Measurements from ENCODE around the gene UBALD2.

Gene UBALD2

GRCh38 chr17:76262732-76263344, 2.3 kb upstream of the UBALD2 start:
- peak overlapping the region in 20 of 21 experiments; percentile 31 to 99 (median 72) for H3K27ac ChIP-seq

DNA sequence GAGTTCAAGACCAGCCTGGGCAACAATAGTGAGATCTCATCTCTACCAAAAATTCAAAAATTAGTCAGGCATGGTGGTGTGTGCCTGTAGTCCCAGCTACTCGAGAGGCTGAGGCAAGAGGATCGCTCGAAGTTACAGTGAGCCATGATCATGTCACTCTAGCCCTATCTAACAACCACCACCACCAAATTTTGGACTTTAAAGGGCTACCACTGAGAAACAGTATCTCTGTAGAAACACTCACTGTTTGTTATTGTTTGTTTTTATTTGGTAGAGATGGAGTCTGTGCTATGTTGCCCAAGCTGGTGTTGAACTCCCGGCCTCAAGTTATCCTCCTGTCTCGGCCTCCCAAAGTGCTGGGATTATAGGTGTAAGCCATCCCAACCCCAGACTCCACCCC, 1.3 kb upstream of the UBALD2 start:
- Histone ChIP-seq H3K4me3 (no peak overlapping the region), H3K27ac (peak overlapping the region in 20 of 21 experiments; percentile 4 to 99 (median 74))

More at GRCh38 chr17:76262732-76263344, 2.3 kb upstream of the UBALD2 start:
- H3K4me3 ChIP-seq: no peak overlapping the region

- Histone ChIP-seq H3K4me3 (peak overlapping the region in 2 of 7 experiments; percentile 9 to 17), H3K27ac (peak overlapping the region in 19 of 21 experiments; percentile 4 to 99 (median 74))
These were observed 758 bp upstream of the UBALD2 start for GRCh38 chr17:76264425-76264754.

- H3K27ac ChIP-seq: peak overlapping the region; percentile 82 to 99 (median 93)
These were observed 586 bp downstream of the UBALD2 start for GRCh38 chr17:76265624-76266243.

DNA sequence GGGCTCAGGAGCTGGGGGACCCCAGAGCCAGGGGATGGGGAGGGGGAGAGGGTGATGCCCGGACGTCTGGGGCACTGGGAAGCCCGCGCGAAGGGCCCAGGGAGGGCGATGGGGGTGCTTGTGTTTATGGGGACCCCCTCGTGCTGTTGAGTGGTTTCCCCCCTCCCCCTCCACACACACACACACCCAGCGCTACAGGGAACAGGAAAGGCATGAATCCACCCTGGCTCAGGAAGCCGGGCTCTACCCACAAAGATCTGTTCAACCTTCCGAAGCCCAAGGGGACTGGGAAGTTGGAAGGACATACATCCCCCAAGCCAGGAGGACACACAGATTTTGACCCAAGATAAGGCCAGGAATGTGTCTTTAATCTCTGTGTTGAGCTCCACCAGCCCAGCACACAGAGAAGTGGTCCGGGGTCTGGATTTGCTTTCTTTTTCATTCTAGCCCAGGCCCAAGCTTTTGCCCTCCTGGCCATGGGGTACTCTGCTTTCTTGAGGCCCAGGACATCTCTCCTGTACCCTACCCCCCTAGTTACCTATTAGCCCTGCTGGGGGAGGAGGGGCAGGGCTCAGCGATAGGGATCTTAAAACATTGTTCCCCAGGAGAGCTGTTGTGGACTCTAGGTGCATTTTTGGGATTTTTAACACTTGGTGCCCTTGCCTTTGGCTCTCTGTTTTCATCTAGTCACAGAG, 1.2 kb downstream of the UBALD2 start:
- peak overlapping the region; percentile 67 to 97 (median 96) for H3K4me3 ChIP-seq

More at GRCh38 chr17:76265624-76266243, 586 bp downstream of the UBALD2 start:
- H3K4me3 ChIP-seq: peak overlapping the region; percentile 67 to 97 (median 96)

GRCh38 chr17:76267051-76267576, 2.0 kb downstream of the UBALD2 start:
- peak overlapping the region; percentile 67 to 97 (median 96) for H3K4me3 ChIP-seq

More for the DNA sequence above, 1.2 kb downstream of the UBALD2 start:
- H3K27ac ChIP-seq: peak overlapping the region; percentile 82 to 99 (median 93)

GRCh38 chr17:76267581-76268001, 2.4 kb downstream of the UBALD2 start:
- H3K4me3 ChIP-seq: peak overlapping the region in 5 of 7 experiments; percentile 4 to 97 (median 20)
- H3K27ac ChIP-seq: peak overlapping the region in 20 of 21 experiments; percentile 37 to 99 (median 93)

More at GRCh38 chr17:76267051-76267576, 2.0 kb downstream of the UBALD2 start:
- H3K27ac ChIP-seq: peak overlapping the region; percentile 23 to 99 (median 93)

GRCh38 chr17:76268015-76268749, 3.0 kb downstream of the UBALD2 start:
- Histone ChIP-seq H3K27ac (peak overlapping the region in 20 of 21 experiments; percentile 37 to 99 (median 92)), H3K4me3 (peak overlapping the region in 5 of 7 experiments; percentile 4 to 97 (median 20))

DNA sequence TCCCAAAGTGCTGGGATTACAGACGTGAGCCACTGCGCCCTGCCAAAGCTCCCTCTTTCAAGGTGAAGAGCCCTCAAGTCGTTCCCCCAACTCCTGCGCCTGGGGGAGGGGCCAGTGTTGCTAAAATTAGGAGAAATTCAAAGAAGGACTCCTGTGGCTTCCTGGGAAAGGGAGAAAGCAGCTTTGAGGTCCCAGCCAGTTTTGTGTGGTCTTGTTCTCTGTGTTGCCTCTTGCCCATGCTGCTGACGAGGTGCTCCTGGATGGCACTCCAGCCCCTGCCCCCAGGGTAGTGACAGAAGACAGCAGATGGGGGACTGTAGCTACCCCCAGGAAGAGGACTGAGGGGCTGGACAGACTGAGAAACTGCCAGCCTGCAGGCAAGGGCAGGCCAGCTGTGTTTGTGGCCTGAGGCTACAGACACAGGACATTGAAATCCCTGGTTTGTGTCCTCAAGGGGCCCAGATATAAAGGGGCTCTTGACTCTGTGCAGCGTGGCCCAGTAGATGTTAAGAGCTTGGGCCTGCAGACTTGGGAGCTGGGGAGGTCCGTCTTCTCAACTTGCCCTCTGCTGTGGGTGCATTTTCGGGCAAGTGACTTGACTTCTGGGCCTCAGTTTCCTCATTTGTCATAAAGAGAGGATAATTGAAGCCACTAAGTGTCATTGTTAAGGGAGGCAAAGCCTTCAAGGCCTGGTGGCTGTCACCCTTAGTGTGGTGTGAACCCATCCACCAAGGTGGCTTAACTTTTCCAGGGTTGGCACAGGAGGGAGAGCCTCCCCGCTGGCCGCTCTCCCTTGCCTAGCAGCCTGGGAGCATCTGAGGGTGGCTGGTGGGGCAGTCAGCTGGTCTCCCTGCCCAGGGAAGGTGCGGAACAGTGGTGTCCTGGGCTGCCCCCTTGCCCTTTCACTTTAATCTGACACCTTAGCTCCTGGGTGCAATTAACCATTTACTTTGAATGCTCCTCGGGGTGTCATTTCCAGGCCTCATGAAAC, 4.1 kb downstream of the UBALD2 start:
- Histone ChIP-seq H3K4me3 (no peak overlapping the region), H3K27ac (peak overlapping the region in 17 of 21 experiments; percentile 3 to 99 (median 90))

DNA sequence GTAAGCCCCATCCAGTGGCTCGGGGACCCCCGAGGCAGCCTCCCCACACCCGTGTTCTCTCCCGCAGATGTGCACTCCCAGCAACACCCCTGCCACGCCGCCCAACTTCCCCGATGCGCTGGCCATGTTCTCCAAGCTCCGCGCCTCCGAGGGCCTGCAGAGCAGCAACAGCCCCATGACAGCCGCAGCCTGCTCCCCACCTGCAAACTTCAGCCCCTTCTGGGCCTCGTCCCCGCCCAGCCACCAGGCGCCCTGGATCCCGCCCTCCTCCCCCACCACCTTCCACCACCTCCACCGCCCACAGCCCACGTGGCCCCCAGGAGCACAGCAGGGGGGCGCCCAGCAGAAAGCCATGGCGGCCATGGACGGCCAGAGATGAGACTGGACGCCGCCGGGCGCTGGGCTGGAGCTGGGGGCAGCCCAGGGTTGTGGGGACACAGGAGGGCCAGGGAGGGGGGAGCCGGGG, 5.0 kb downstream of the UBALD2 start:
- Histone ChIP-seq H3K27ac (peak overlapping the region in 10 of 21 experiments; percentile 29 to 99 (median 93)), H3K4me3 (no peak overlapping the region)

GRCh38 chr17:76270770-76271668, 5.9 kb downstream of the UBALD2 start:
- Histone ChIP-seq H3K4me3 (peak overlapping the region in 5 of 7 experiments; percentile 26 to 41 (median 40)), H3K27ac (peak overlapping the region in 20 of 21 experiments; percentile 9 to 99 (median 82))

GRCh38 chr17:76271669-76272540, 6.8 kb downstream of the UBALD2 start:
- Histone ChIP-seq H3K4me3 (peak overlapping the region; percentile 20 to 41 (median 33)), H3K27ac (peak overlapping the region; percentile 14 to 99 (median 81))

GRCh38 chr17:76272541-76273444, 7.6 kb downstream of the UBALD2 start:
- H3K27ac ChIP-seq: peak overlapping the region; percentile 14 to 99 (median 81)

GRCh38 chr17:76273445-76274111, 8.4 kb downstream of the UBALD2 start:
- Histone ChIP-seq H3K27ac (peak overlapping the region in 11 of 21 experiments; percentile 31 to 99 (median 86)), H3K4me3 (no peak overlapping the region)

More at GRCh38 chr17:76272541-76273444, 7.6 kb downstream of the UBALD2 start:
- peak overlapping the region in 5 of 7 experiments; percentile 27 to 41 (median 40) for H3K4me3 ChIP-seq
